B cell (primary cell): ENCODE results near the gene STOX2. TPM values are rescaled to one million over a fixed set of nuclear protein-coding genes. Genes with fewer than 3 reads are reported as not detected.

Source experiments
- ATAC-seq: fragments of 200-7000 bp; cut with Tn5 transposase; one replicate; pipeline ENCODE4 v1.10.0; 2021; ENCODE audit warnings: low read depth, mild to moderate bottlenecking, moderate number of reproducible peaks, moderate library complexity
- CTCF ChIA-PET: fragments of 350-600 bp; sonication (Branson Sonifier 250); formaldehyde crosslinking; loops from one replicate; lab custom pipeline; 2021; ENCODE audit warnings: antibody characterized with exemption, inconsistent platforms; lab: Charles Lee
- POLR2A ChIA-PET: fragments of 350-600 bp; sonication (Branson Sonifier 250); formaldehyde crosslinking; loops from one replicate; lab custom pipeline; 2021; ENCODE audit warnings: antibody characterized with exemption; lab: Charles Lee
- DNase-seq: peaks from one replicate; pipeline ENCODE4 v3.0.0; 2013
- H2AFZ ChIP-seq: 2 replicates; pipeline ENCODE4 v1.6.1; 2012; ENCODE audit warnings: mild to moderate bottlenecking, low read depth, low read length; ENCODE audit not compliant: insufficient read depth, poor library complexity, severe bottlenecking
- H3K27ac ChIP-seq, 2 donors: 1 replicate in 1 of 2; 2 replicates in 1 of 2; pipeline ENCODE4 v1.5.1; 2012 to 2013; ENCODE audit warnings: low read length in 2 of 2, mild to moderate bottlenecking in 2 of 2, moderate library complexity in 1 of 2
- H3K27me3 ChIP-seq, 4 experiments: fragments of 200-600 bp in 1 of 4; sonication (generic) in 1 of 4; replicated peaks in 1 of 4; 1 replicate in 2 of 4; 2 replicates in 2 of 4; pipeline versions ENCODE4 v1.6.1 to v1.7.0; 2013 to 2016; ENCODE audit warnings: low read length in 3 of 4, mild to moderate bottlenecking in 2 of 4, mixed read lengths in 1 of 4, moderate library complexity in 1 of 4; ENCODE audit not compliant: insufficient read depth in 4 of 4, control insufficient read depth in 3 of 4; ENCODE audit errors: control extremely low read depth in 1 of 4
- H3K36me3 ChIP-seq, 2 experiments: replicated peaks in 1 of 2; 1 replicate in 1 of 2; 2 replicates in 1 of 2; pipeline versions ENCODE4 v1.6.1 to v1.7.1; 2013; ENCODE audit warnings: low read length in 1 of 2; ENCODE audit not compliant: insufficient read depth in 2 of 2, control insufficient read depth in 1 of 2; ENCODE audit errors: control extremely low read depth in 1 of 2, extremely low read depth in 1 of 2
- H3K4me1 ChIP-seq, 2 donors: fragments of 200-600 bp in 1 of 2; sonication (generic) in 1 of 2; 1 replicate in 1 of 2; 2 replicates in 1 of 2; pipeline versions ENCODE4 v1.5.1 to v1.6.1; 2013 to 2017; ENCODE audit warnings: low read length in 2 of 2; ENCODE audit not compliant: control insufficient read depth in 2 of 2, insufficient read depth in 2 of 2
- H3K4me2 ChIP-seq: replicated peaks from 2 replicates; pipeline ENCODE3; 2012; ENCODE audit warnings: mild to moderate bottlenecking, low read depth, low read length; ENCODE audit not compliant: poor library complexity, severe bottlenecking
- H3K4me3 ChIP-seq, 5 experiments: fragments of 200-600 bp in 1 of 5; sonication (generic) in 1 of 5; 1 replicate in 3 of 5; 2 replicates in 2 of 5; pipeline versions ENCODE4 v1.5.1 to v1.7.0; 2011 to 2016; ENCODE audit warnings: low read length in 4 of 5, mild to moderate bottlenecking in 4 of 5, low read depth in 2 of 5, control low read depth in 1 of 5, moderate library complexity in 1 of 5; ENCODE audit not compliant: insufficient read depth in 1 of 5; ENCODE audit errors: control extremely low read depth in 1 of 5, extremely low read depth in 1 of 5
- H3K79me2 ChIP-seq: fragments of 200-600 bp; sonication (generic); one replicate; pipeline ENCODE4 v1.6.0; 2016; ENCODE audit warnings: low read length; ENCODE audit not compliant: control insufficient read depth, insufficient read depth
- H3K9ac ChIP-seq: fragments of 200-600 bp; sonication (generic); 2 replicates; pipeline ENCODE4 v1.6.1; 2017; ENCODE audit warnings: mild to moderate bottlenecking, low read length, moderate library complexity
- H3K9me3 ChIP-seq, 3 donors: one replicate each; pipeline versions ENCODE4 v1.6.1 to v1.7.1; 2013; ENCODE audit warnings: low read length in 2 of 3; ENCODE audit not compliant: control insufficient read depth in 2 of 3, insufficient read depth in 1 of 3; ENCODE audit errors: control extremely low read depth in 1 of 3
- H4K20me1 ChIP-seq: 2 replicates; pipeline ENCODE4 v1.6.0; 2012; ENCODE audit warnings: mild to moderate bottlenecking, low read length; ENCODE audit not compliant: insufficient read depth, control insufficient read depth, poor library complexity, severe bottlenecking
- H3K27ac Mint-ChIP-seq: one replicate; pipeline ENCODE4 v1.8.0; 2021; ENCODE audit warnings: mixed read lengths
- H3K27me3 Mint-ChIP-seq: one replicate; pipeline ENCODE4 v1.8.0; 2021; ENCODE audit warnings: mixed read lengths
- H3K4me1 Mint-ChIP-seq: one replicate; pipeline ENCODE4 v1.8.0; 2021; ENCODE audit warnings: mixed read lengths
- H3K4me3 Mint-ChIP-seq: one replicate; pipeline ENCODE4 v1.8.0; 2021; ENCODE audit warnings: mixed read lengths
- H3K9me3 Mint-ChIP-seq: one replicate; pipeline ENCODE4 v1.8.0; 2022; ENCODE audit warnings: mixed read lengths; ENCODE audit not compliant: insufficient read depth
- EZH2 ChIP-seq: IDR thresholded peaks from 2 replicates; pipeline ENCODE4 v1.6.1; 2012; ENCODE audit warnings: borderline replicate concordance, low read depth, mild to moderate bottlenecking, moderate library complexity, low read length; ENCODE audit not compliant: insufficient read depth, poor library complexity, severe bottlenecking
- WGBS: methylation state at CpG from one replicate; pipeline ENCODE4 v1.1.5; 2013; ENCODE audit warnings: missing lambda C conversion rate; ENCODE audit not compliant: insufficient coverage; 5-methylcytosine and 5-hydroxymethylcytosine counted together
- intact Hi-C: fragments of 100-400 bp; cut with micrococcal nuclease; formaldehyde crosslinking; loops from one replicate; pipeline ENCODE4 v1.10.0; 2022
- polyA plus RNA-seq: library from polyadenylated mRNA; depleted of rRNA; stranded (reverse); fragments of >200 nt; gene quantifications from 2 replicates; pipeline ENCODE4 v1.2.3, GENCODE V29; 2012
- total RNA-seq, 2 donors: library from RNA; stranded (reverse); fragments of 120-200 nt in 1 of 2; gene quantifications; 1 replicate in 1 of 2; 2 replicates in 1 of 2; pipeline versions ENCODE4 v1.2.3 to v1.2.4, GENCODE V29; 2013 to 2022
- TF ChIP-seq, protein P1 (sequence below): fragments of 200-600 bp; IDR thresholded peaks from one replicate; pipeline ENCODE4 v1.8.0; 2022; ENCODE audit warnings: antibody characterized with exemption, mild to moderate bottlenecking

Gene STOX2
- total and polyA plus RNA-seq, 2 donors (not counting 1 experiment from before 2014, with no cell fraction given), result under 0.01 TPM; not detected in 1

- ATAC-seq (no peak), DNase-seq (no peak)
- Histone ChIP-seq H3K36me3 (no peaks in the 10 kb centered on the region), H3K27me3 (peaks cover 0 to 5% (median 3%) of the 10 kb centered on the region in 4 experiments), H3K4me3 (no peak overlapping the region), H3K9ac (no peak overlapping the region), H3K4me2 (no peak overlapping the region), H4K20me1 (no peaks in the 10 kb centered on the region), H3K4me1 (no peaks in the 10 kb centered on the region), H2AFZ (no peak overlapping the region), H3K9me3 (no peaks in the 10 kb centered on the region), H3K27ac (no peak overlapping the region), H3K79me2 (no peaks in the 10 kb centered on the region)
- 94% methylated on average over 3 of the region's 5 CpGs for WGBS
- H3K4me3 Mint-ChIP-seq, result no peak overlapping the region
- no peaks in the 10 kb centered on the region for H3K9me3 Mint-ChIP-seq
- TF ChIP-seq EZH2, result no peak
- ChIA-PET CTCF (no interaction called here), POLR2A (no interaction called here)
- intact Hi-C loops, result no loop called here
- no peak overlapping the region for H3K27ac Mint-ChIP-seq
- H3K4me1 Mint-ChIP-seq, result no peaks in the 10 kb centered on the region
- H3K27me3 Mint-ChIP-seq, result peaks cover 23% of the 10 kb centered on the region
Observed at GRCh38 chr4:183898456-183898855, 6.7 kb upstream of the STOX2 start.

- Histone ChIP-seq H4K20me1 (no peaks in the 10 kb centered on the region), H3K4me1 (peaks cover 8 to 14% of the 10 kb centered on the region in 2 donors), H3K27ac (no peak overlapping the region), H3K79me2 (no peaks in the 10 kb centered on the region), H3K4me3 (no peak overlapping the region), H2AFZ (no peak overlapping the region), H3K27me3 (peaks cover 0 to 28% (median 18%) of the 10 kb centered on the region in 4 experiments), H3K9ac (no peak overlapping the region), H3K36me3 (no peaks in the 10 kb centered on the region), H3K9me3 (no peaks in the 10 kb centered on the region), H3K4me2 (no peak overlapping the region)
- peaks cover 7% of the 10 kb centered on the region for H3K4me1 Mint-ChIP-seq
- TF ChIP-seq, protein P1, sequence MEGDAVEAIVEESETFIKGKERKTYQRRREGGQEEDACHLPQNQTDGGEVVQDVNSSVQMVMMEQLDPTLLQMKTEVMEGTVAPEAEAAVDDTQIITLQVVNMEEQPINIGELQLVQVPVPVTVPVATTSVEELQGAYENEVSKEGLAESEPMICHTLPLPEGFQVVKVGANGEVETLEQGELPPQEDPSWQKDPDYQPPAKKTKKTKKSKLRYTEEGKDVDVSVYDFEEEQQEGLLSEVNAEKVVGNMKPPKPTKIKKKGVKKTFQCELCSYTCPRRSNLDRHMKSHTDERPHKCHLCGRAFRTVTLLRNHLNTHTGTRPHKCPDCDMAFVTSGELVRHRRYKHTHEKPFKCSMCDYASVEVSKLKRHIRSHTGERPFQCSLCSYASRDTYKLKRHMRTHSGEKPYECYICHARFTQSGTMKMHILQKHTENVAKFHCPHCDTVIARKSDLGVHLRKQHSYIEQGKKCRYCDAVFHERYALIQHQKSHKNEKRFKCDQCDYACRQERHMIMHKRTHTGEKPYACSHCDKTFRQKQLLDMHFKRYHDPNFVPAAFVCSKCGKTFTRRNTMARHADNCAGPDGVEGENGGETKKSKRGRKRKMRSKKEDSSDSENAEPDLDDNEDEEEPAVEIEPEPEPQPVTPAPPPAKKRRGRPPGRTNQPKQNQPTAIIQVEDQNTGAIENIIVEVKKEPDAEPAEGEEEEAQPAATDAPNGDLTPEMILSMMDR, result no peak
- ChIA-PET CTCF (no interaction called here), POLR2A (no interaction called here)
- ATAC-seq (no peak), DNase-seq (no peak)
- intact Hi-C loops, result no loop called here
- H3K27me3 Mint-ChIP-seq, result peaks cover 48% of the 10 kb centered on the region
- H3K4me3 Mint-ChIP-seq, result no peak overlapping the region
- WGBS, result 88% methylated on average over 6 of the region's 6 CpGs
- no peak overlapping the region for H3K27ac Mint-ChIP-seq
- H3K9me3 Mint-ChIP-seq, result no peaks in the 10 kb centered on the region
Observed at GRCh38 chr4:183903021-183903760, 1.9 kb upstream of the STOX2 start.
